Fibroblast of skin of right quadriceps (primary cell): ENCODE results near the gene PRKCA.

ENCODE experiments used
- DNase-seq: peaks from one replicate; pipeline ENCODE4 v3.0.0-alpha.2; 2013

The PRKCA gene

DNA sequence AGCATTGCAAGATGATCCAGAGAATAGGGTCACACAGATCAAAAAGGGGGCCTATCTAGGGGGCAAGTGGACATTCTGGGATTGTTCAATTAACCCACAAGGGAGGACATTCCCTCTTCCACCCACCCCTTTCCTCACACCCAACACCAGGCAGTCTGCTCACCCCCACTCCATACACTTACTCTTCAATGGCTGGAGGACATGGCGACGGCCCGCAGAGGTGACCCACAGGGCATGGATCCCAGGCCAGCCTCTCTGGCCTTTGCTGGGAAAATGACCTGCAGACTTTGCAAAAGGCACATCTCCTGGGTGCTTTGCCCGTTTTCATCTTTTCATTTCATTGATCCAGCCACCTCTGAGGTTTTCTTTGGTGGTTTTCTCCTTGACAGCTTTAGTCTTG lies 530.8 kb downstream of the PRKCA start:
- no peak for DNase-seq

DNA sequence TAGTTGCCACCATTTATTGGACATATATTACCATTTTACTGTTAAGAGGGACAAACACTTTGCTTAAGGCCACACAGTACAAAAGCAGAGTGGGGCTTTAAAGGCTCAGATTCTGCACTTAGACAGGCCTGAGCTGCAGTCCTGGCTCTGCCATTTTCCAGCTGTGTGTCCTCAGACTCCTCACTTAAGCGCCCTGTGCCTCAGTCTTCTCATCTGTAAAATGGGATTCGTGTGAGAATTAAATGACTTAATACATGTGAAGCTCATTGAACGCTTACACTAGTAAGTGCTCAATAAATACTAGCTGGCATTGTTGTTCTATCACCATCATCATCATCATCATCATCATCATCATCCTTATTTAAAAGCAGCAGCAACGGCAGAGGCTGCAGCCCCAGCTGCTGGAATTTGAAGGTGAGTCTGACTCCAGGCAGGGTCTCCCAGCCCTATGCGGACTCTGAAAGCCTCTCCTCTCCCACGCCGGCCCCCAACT lies 532.1 kb downstream of the PRKCA start:
- no peak for DNase-seq

DNA sequence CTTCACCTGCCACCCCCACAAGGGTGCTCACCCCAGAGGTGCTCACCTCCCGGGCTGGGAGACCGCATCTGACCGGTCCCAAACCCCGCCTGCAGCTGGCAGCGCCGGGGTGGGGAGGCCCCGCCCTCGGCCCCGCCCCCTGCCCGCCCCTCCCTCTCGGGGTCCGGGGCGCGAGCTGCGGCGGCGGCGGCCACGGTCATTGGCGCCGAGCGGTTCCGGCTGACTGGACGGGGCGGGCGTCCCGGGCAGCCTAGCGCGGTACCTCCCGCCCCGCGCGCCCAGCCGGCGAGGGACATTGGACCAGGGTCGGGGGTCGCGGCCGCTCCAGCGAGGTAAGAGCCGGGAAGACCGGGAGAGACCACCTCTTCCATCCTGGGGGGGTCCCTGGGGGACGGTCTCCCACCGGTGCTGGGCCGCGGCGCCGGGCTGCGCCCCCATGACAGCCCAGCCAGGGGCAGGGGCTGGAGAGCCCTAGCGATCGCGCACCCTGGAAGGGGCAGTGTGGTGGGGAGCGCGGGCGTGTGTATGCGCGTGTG lies 532.6 kb downstream of the PRKCA start, which contains the start of gene CACNG5:
Gene CACNG5 (plus strand): TSS at position 199 of the 536 bp plus-strand sequence. CDS start 42,216 bp downstream, outside the sequence.
- DNase-seq, result no peak

DNA sequence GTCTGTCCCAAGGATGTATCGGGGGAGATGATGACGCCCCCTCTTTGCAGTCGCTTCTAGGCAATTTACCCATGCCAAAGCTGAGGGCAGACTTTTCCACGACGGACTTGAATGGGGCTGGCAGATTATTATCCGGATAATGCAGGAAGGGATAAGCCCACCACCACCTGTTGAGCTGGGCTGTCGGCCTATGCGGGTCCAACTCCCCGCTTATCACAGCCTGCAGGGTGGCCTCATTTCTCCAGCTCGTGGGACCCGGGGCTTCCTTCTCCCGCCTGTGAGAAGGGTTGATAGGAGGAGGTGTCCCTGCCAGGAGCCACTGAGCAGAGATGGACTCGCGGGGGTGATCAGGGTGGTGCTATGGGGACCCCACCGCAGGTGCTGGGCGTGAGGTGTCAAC lies 533.1 kb downstream of the PRKCA start:
- DNase-seq, result no peak

DNA sequence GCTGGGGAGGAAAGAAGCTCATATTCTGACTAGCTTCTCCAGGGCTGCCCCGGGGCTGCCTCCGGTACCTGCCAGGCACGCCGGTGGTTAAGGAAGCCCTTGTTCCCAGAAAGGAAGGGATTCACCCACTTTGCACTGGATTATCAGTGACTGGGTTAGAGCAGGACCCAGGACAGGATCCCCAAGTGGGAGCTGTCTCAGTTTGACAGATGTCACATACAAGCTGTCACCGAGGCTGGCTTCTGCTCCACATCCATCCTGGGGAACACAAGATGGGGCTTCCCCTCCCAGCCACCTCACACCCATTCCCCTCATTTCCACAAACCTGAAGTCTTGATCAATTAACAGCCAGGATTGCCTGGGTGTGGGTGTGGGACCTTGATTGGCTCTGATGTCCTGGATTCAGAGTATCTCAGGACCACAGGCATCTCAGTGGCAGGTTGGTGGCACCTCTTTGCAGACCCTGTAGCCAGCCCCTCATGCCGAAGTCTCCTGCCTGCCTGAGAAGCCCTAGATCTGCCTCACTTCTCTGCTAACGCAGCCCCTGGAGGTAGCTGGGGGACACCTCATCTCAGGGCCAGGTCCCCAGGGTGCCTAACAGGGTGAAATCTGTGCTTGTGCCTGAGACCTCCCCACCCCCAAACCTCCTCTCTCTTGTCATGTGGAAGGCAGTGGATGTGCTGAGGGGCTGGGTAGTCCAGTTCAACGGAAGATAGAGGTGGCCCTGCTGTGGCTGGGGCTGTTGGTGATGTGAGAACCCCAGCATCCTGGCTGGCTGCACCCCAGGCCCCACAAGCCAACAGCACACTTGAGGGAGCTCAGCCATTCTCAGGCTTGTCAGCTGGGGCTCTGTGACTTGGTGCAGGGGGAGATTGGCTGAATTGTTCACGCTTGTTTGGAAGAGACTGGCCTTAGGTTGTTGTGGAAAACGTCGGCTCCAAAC lies 533.9 kb downstream of the PRKCA start:
- no peak for DNase-seq

DNA sequence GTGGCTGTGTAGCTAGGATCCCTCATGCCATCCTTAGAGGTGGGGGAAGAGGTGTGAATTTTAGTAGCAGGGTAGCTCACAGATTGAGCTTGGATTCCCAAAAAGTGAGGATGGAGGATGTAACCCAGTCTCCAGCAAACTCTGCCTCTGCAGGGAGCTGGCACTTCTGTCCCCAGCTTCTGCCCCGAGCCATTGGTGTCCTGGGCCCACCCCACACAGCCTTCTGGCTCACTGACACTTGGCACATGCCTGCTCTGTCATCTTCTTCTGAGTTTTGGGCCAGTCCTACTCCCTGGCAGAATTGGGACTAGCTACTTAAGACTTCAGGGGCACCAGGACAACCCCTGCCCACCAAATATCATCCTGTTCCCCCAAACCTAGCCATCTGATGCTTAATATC lies 534.8 kb downstream of the PRKCA start:
- no peak for DNase-seq

DNA sequence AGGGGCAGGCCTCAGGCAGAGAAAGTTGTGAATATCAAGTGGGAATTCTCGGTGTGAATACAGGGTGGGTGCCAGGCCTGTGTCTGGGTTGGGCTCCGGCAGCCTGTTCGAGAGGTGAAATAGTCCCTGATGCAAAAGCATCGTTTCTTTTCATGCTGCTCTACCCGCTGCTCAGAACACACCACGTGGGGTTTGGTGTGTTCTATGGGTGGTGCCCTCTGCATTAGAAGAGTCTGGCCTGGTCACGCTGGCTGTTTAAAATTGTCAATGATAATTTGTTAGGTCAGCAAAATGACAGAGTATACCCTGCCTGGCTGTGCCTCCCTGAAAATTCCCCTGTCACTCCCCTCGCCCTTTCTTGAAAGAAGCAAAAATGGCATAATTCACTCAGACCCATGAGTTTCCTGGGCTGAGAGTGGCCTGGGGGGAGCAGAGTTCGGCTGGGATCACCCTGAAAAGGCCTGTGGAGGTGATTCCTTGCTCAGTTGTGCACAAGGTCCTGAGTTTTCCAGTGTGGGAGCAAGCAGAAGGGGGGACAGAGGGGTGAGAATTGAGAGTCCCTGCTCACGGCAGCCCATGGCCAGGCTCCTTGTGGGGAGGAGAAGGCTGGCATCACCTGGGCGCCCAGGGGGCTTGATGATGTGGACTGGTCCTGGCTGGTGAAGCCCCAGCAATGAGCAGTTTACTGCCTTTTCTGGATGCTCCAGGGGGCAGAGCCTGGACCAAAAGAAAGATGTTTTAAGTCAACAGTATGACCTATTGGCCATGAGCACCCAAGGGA lies 535.7 kb downstream of the PRKCA start:
- DNase-seq, result no peak

DNA sequence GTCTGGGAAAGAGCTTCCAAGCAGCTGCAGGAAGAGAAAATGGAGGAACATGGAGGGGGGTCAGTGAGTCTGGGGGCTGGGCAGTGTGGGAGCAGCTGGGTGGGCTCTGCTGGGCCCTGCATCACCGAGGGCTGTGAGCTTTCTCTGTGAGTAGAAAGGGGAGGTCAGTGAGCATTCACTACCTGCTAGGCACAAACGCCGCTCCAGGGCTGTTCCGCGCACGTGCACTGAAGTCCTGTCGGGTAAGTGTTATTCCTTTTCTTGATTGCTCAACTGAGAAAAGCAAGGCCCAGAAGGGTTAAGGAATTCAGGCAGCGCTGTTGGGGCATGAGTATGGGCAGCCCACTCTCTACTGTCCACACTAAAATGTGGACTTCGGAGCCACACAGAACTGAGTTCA lies 537.2 kb downstream of the PRKCA start:
- no peak for DNase-seq

DNA sequence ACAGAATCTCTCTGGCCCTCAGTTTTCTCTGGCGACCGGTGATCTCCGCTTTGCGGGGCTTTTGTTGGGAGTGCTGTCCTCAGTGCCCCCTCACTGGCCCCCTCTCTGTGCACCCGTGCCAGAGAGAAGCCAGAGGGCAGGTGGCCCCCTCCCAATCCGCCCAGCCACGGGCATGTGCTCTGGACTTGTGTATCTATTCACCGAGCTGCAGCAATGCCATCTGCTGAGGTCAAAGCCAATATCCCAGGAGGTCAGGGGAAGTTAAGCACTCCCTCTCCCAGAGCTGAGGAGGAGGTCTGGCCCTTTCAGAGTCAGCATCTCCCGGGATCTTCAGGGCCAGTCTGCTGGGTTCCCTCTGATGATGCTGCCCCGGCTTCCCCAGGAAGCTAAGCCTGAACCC lies 537.6 kb downstream of the PRKCA start:
- no peak for DNase-seq

DNA sequence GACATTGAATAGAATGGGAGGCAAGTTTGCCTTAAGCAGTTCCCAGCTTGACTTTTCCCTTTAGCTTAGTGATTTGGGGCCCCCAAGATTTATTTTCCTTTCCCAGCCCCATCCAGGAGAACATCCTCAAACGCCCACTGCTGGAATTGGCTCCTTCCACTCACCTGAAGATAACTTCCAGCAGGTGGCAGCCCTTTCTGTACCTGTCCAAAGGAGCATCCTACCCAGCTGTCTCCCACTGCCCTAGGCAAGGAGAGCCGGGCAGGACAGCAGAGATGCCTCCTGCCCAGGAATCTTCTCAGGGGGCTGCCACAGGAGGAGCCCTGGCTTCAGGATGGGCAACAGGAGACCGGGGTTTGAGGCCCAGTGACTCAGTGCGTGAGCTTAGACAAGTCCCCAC lies 538.9 kb downstream of the PRKCA start:
- DNase-seq, result no peak

DNA sequence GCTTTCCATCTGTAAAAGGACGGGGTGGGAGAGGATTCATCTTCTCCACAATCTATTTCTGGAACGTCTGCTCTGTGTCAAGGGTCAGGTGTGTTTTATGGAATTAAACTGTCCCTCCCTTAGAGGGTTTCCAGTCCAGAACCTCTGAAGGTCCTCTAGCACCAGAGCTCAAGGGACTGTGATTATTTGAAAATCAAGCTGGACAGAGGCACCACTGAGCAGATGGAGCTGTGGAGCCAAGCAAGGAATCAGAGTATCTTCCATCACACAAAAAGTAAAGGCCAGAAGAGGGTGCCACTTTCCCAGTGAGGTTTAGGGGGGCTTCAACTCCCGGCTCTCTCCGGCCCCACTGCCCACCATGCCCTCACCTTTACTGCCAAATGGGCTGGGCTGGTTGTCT lies 539.3 kb downstream of the PRKCA start:
- DNase-seq, result no peak

DNA sequence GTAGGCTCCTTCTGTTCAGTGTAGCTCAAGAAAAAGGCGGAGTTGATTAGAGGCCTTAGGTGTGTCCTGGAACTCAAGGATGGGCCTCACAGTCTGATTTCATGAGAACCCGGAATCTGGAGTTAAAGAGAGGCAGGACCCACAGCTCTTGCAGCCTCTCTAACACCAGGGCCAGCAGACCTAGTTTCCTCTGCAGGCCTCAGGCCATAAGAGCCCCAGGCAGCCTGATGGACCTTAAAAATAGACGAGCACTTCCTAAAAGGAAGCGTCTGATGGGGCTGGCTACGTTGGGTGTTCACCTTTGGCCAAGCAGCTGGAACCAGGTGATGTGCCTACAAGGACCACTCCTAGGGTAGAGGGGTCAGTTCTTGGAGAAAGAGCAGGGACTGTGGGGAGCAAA lies 540.1 kb downstream of the PRKCA start:
- no peak for DNase-seq

DNA sequence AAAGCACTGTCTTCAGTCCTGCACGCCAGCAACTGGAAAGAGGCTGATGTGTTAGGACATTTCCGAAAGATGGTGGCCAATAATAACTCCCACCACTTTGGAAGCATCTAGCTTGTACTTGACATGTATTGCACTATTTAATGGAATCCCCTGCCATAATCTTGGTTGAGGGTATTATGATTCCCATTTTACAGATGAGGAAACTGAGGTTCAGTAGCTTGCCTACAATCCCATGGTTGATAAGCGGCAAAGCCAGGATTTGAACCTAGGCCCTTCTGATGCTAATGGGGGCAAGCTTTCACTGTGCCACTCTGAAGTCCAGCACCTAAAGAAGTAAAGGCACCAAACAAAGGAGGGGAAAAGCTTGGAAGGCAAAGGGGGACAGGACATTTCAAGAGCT lies 540.5 kb downstream of the PRKCA start:
- DNase-seq, result no peak

DNA sequence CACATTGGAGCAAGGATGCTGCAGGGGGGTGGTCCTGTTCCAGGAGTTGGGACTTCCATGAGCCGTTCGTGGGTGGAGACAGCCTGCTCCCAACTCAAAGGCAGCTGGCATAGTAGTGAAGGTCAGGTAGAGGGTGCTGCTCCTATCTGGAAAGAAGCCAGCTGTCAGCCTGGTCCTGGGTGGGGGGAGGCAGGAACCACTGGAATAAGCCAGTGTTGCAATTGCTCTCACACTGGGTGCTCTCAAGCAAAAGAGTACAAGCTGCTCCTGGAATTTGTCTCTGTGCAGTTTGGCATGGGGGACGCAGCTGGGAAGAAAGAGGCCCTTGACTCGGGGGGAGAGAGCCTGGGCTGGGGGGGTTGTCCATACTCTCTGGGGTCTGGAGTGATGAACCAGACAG lies 541.2 kb downstream of the PRKCA start:
- DNase-seq, result no peak

DNA sequence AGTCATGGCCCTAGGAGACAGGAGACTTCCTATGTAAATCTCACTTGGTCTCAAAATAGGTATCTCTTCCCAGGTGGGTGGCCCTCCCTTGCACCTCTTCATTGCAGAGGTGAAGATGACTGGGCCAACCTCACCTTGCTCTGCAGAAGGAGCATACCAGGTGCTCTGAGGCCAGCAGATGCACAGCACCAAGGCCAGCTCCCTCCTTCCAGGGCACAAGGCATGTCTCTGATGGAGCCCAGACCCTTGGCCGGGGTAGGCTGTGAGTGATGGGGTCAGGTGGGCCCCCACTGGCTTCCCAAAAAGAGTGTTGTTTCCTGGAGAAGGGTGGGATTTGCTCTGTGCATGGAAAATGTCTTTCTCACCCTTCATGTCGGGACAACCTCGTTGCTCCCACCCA lies 545.3 kb downstream of the PRKCA start:
- DNase-seq, result no peak

DNA sequence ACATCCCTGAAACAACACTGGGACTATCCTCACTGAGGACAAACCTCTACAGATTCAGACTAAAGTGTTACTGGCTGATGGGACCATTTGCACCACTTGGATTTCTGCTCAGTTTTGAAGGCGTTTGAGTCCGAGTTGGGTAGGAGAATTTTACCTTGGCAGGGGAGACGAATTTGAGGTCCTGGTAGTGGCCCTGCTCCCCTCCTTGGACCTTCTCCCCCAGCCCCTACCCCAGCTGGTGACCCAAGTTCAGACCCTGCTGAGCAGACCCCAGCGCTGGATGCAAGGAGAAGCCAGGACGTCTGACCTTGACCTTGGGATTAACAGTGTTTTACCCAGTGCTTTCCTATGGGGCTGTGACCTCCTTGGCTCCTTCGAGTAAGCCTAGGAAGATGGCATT lies 546.1 kb downstream of the PRKCA start:
- DNase-seq, result no peak

DNA sequence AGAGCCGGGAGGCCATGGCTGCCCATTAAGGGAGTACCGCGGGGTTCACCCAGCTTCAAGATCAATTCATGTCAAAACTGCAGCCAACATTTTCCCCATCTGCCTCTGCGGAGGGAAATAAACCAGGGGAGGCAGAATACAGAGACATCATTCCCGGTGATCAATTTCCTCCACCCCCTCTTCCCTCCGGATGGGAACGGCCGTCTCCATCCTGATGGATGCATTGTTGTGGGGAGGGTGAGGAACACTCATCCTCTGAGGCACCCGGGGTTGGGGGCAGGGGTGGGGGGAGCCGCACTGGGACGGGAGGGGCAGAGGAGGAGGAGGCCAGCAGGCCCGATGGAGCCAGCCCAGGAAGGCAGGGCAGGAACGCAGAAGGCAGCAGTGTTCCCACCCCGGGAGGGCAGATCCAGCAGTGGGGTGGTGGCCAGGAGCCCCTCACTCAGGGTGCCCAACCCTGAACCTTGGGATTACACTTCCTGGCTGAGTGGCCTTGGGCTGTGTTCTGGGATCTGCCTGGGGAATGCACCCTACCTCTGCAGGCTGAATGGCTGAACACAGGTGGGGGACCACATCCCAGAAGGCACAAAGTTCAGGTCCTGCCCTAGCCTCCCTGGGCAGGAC lies 546.7 kb downstream of the PRKCA start:
- DNase-seq, result no peak

DNA sequence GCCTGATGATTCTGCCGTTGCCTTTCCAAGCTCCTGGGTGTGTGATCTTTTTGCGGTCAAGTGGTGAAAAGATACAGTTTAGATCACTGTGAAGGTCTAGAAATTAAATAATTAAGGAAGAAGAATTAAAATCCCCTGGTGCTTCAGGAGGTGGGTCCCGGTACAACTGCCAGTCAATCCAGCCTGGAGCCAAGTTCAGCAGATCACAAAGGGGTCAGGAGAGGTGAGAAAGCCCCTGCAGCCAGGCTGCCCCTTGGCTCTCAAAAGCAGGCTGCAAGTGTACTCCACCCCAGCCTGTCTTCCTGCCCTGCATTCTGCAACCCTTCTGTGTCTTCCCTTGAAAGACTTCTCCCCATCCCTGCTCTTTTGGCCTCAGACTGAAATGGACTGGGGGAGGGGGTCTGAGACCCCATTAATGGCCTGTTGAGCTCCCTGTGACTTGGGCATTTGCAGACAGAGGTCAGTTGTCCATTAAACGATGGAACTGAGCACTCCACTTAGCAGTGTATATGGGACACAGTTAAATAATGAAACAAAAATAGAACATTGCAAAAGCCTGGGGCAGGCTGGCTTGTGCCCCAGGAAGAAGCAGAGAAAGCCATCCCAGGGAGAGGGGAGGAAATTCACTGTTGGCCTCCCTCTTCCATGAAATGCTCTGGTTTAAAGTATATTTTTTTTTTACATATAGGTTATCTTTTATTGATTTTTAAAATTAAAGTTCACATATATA lies 547.6 kb downstream of the PRKCA start:
- DNase-seq, result no peak

DNA sequence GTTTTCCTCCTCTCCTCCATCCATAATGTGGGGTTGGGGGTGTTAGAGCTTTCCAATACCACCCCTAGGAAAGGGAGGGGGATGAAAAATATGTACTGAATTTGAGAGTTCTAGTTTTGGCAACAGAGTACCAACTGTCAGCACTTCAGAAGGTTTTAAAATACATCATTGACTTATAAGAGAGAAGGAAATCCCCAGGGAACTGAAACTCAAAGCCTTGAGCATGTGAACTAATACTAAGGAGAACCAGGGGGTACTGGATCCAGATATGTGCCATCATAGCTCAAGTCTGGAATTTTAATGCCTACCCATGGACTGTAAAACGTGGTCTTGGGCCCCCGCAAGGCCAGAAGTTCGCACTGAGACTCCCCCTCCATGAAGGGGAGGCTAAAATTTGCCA lies 548.3 kb downstream of the PRKCA start:
- no peak for DNase-seq

DNA sequence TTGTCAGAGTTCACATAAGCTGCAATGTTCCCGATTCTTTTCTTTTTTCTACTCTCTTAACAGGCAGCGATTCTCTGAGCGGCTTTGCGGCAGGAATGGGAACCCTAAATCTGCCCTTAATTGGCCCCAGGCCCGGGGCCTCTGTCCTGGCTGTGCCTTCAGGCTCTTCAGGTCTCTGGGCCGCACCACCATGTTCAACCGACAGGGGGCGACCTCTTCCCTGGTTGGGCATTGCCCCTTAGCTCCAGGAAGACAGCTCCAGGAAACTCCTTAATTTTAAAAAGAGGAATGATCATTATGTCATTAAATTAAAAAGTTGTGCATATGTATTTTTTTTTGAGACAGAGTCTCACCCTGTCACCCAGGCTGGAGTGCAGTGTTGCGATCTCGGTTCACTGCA lies 552.8 kb downstream of the PRKCA start:
- no peak for DNase-seq

DNA sequence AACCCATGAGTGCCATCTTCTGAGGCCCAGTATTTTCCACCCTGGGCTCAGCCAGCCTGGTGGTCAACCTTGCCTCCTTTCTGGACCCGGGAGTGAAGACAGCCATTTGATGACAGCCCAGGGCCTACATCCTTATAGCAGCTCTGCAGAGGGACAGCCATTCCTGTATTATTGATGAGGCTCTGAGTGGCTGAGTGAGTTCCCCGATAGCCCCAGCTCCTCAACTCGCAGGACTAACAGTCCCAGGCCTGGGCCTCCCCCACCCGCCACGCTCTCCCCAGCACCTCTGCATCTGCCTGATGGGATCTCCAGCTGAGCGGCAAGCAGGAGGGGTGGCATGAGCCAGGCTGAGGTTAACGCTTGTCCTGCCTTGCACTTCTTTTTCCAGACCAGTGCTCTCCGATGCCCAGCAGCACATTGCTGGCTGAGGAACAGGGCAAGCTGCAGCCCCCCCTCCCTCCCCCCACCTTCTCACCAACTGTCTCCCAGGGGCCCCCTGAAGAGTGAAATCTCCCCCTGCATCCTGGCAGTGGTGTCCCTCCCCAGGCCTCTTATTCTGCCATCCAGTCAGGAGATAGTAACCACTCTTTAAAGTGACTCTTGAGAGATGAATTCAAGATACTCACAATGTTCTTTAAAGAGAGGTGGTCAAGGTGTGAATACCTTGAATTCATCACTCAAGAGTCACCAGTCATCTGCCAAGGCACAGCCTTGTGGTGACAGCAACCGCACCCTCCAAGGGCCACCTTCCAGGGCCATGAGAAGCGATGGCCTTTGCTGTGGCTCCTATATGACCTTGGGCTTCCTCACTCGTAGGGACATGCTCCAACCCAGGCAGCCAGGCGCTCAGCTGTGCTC lies 556.0 kb downstream of the PRKCA start:
- no peak for DNase-seq
